ENCODE data around the gene SPATA32. TPM values are rescaled to one million over a fixed set of nuclear protein-coding genes. Genes with fewer than 3 reads are reported as not detected.

Gene SPATA32
- total RNA-seq, 1 experiment from 2014 or later: 0.81 TPM

DNA sequence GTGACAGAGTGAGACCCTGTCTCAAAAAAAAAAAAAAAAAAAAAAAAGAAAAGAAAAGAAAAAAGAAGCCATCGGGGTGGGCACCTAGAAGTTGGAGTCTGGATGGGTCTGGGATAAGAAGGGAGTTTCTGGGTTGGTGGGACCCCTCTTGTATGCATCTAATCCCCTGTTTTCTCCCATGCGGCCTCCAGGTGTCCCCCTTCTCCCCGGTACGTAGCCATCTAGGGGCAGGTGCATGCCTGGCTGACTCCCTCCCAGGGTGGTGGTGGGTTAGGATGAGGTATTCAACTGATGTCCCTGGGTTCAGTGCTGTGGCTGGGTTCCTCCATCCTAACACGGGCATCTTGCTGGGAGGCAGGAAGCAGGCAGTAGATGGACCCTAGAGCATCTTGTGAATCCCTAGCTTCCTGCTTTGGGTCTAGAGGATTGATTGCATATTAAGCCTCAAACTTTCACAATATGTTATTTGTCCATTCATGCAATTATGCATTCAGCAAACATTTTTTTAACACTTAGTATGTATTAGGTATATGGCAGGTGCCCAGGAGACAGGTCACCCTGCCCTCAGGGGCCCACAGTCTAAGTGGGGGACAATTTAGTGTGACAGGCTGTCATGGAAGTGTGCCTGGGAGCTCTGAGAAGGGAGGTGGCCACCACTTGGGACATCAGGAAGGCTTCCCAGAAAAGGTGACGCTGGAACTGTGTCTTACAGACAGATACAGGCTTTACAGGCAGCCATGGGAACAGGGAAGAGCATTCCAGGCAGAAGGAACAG, 27.1 kb downstream of the SPATA32 start:
- no peaks in the 10 kb centered on the region for H3K9me3 ChIP-seq (ENCODE audit: control insufficient read depth, low read depth, low read length)
- no peak overlapping the region for H3K4ac ChIP-seq (ENCODE audit: low read depth, low read length)
- WGBS (ENCODE audit: extremely low coverage, insufficient read length, low lambda C conversion rate): no CpG with 5 or more reads among the region's 6 CpGs
- no peak overlapping the region for H3K56ac ChIP-seq (ENCODE audit: insufficient read length, low read depth, low read length)
- H3K27me3 ChIP-seq (ENCODE audit: insufficient read depth, low read length): no peaks in the 10 kb centered on the region; the same call in 1 of the 2 replicates
- no peak overlapping the region for H3T11ph ChIP-seq (ENCODE audit: low read length)
- H4K8ac ChIP-seq (replicated peaks; ENCODE audit: insufficient read length, low read depth, low read length): no peak overlapping the region
- H2BK20ac ChIP-seq (ENCODE audit: low read depth, low read length, poor library complexity, severe bottlenecking): no peak overlapping the region
- DNase-seq: peak; percentile 89
- H3K79me2 ChIP-seq (ENCODE audit: insufficient read depth, low read length): no peaks in the 10 kb centered on the region
- H3K9ac ChIP-seq (ENCODE audit: extremely low read depth, insufficient read length, low read length): no peak overlapping the region
- H3K36me3 Mint-ChIP-seq (ENCODE audit: insufficient read depth in 1 of 3, low read depth in 3 of 3): peaks cover 0 to 1% (median 0%) of the 10 kb centered on the region in 3 experiments; a peak in 2 of 7 replicates
- no peak overlapping the region; a peak in 1 of 5 replicates for H3K4me3 Mint-ChIP-seq
- H3K27ac ChIP-seq (ENCODE audit: insufficient read length, low read depth, low read length): no peak overlapping the region
- TF ChIP-seq, protein P1, sequence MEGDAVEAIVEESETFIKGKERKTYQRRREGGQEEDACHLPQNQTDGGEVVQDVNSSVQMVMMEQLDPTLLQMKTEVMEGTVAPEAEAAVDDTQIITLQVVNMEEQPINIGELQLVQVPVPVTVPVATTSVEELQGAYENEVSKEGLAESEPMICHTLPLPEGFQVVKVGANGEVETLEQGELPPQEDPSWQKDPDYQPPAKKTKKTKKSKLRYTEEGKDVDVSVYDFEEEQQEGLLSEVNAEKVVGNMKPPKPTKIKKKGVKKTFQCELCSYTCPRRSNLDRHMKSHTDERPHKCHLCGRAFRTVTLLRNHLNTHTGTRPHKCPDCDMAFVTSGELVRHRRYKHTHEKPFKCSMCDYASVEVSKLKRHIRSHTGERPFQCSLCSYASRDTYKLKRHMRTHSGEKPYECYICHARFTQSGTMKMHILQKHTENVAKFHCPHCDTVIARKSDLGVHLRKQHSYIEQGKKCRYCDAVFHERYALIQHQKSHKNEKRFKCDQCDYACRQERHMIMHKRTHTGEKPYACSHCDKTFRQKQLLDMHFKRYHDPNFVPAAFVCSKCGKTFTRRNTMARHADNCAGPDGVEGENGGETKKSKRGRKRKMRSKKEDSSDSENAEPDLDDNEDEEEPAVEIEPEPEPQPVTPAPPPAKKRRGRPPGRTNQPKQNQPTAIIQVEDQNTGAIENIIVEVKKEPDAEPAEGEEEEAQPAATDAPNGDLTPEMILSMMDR (conservative IDR thresholded peaks at IDR 0.05): peak; percentile 74
- H3K4me1 ChIP-seq (ENCODE audit: insufficient read depth, low read length): peaks cover 4% of the 10 kb centered on the region; the same call in 1 of the 2 replicates
- no peak overlapping the region for H4K5ac ChIP-seq (ENCODE audit: insufficient read length, low read depth, low read length)
- H3K27me3 Mint-ChIP-seq (ENCODE audit: low read depth): peaks cover 44% of the 10 kb centered on the region
- H2BK15ac ChIP-seq (ENCODE audit: low read depth, low read length): no peak overlapping the region
- no peak overlapping the region for H2AFZ ChIP-seq (ENCODE audit: low read length)
- H3K4me2 ChIP-seq (ENCODE audit: insufficient read depth, insufficient read length, low read length): no peak overlapping the region
- no peaks in the 10 kb centered on the region; a peak in 2 of 5 replicates for H3K9me3 Mint-ChIP-seq
- no peak overlapping the region for H3K18ac ChIP-seq (ENCODE audit: insufficient read length, low read depth, low read length)
- peaks cover 11 to 28% of the 10 kb centered on the region in 2 experiments for H3K4me1 Mint-ChIP-seq
- H3K23me2 ChIP-seq (ENCODE audit: insufficient read length, low read depth, low read length, poor library complexity, severe bottlenecking): no peaks in the 10 kb centered on the region
- no peak overlapping the region for H4K91ac ChIP-seq (ENCODE audit: insufficient read length, low read depth, low read length)
- H2BK5ac ChIP-seq (ENCODE audit: insufficient read length, low read length): no peak overlapping the region
- no peak overlapping the region for H3K14ac ChIP-seq (ENCODE audit: insufficient read depth, low read length)
- no peak overlapping the region for H3K23ac ChIP-seq (ENCODE audit: insufficient read length, low read depth, low read length)
- no peaks in the 10 kb centered on the region for H3K79me1 ChIP-seq (ENCODE audit: insufficient read depth, low read depth, low read length, poor library complexity, severe bottlenecking)
- H2BK12ac ChIP-seq (ENCODE audit: insufficient read length, low read depth, low read length): no peak overlapping the region
- H2AK5ac ChIP-seq (ENCODE audit: insufficient read length, low read length): no peak overlapping the region
- no peak overlapping the region for H2BK120ac ChIP-seq (ENCODE audit: low read depth, low read length, poor library complexity, severe bottlenecking)
- H4K20me1 ChIP-seq (ENCODE audit: control insufficient read depth, insufficient read depth, insufficient read length): no peaks in the 10 kb centered on the region
- H3K27ac Mint-ChIP-seq: no peak overlapping the region; a peak in 1 of 7 replicates
